OCI-LY3 (cell line): ENCODE measurements around the gene UBAP2L.
A peak's percentile ranks its signal among the peaks of the same experiment; 100 is the strongest.
"Not testable (repeated sequence)": the region's sequence is repeated elsewhere in the genome, so short reads cannot be mapped to it uniquely, and the experiment has no call there.

Source experiments
- H2AFZ ChIP-seq: fragments of 200-600, 300-600 bp; shearing (Covaris generic); 2 replicates; pipeline ENCODE4 v1.6.0; 2014; ENCODE audit warnings: antibody characterized with exemption, low read depth, low read length
- H3K27ac ChIP-seq: fragments of 200-600, 300-600 bp; sonication (generic); 2 replicates; pipeline ENCODE4 v1.5.1; 2014; ENCODE audit warnings: mild to moderate bottlenecking, low read length, moderate library complexity, mixed read lengths
- H3K27me3 ChIP-seq: fragments of 200-600, 300-600 bp; sonication (generic); 2 replicates; pipeline ENCODE4 v1.6.1; 2014; ENCODE audit warnings: low read depth, low read length, mixed read lengths
- H3K36me3 ChIP-seq: fragments of 200-600, 300-600 bp; sonication (generic); replicated peaks from 2 replicates; pipeline ENCODE3; 2014; ENCODE audit warnings: low read depth, low read length, mixed read lengths
- H3K4me1 ChIP-seq: fragments of 300-600, 200-600 bp; sonication (generic); 2 replicates; pipeline ENCODE4 v1.6.1; 2014; ENCODE audit warnings: low read length, mixed read lengths
- H3K4me2 ChIP-seq: fragments of 200-600, 300-600 bp; sonication (generic); 2 replicates; pipeline ENCODE4 v1.6.1; 2014; ENCODE audit warnings: low read length, mixed read lengths
- H3K4me3 ChIP-seq: fragments of 300-600, 200-600 bp; sonication (generic); 2 replicates; pipeline ENCODE4 v1.5.1; 2014; ENCODE audit warnings: antibody characterized with exemption, mild to moderate bottlenecking, low read length, moderate library complexity
- H3K79me2 ChIP-seq: fragments of 300-600, 200-600 bp; shearing (Covaris generic); 2 replicates; pipeline ENCODE4 v1.6.1; 2014; ENCODE audit warnings: mild to moderate bottlenecking, low read length, mixed read lengths
- H3K9ac ChIP-seq: fragments of 300-600, 200-600 bp; shearing (Covaris generic); 2 replicates; pipeline ENCODE4 v1.6.0; 2014; ENCODE audit warnings: mild to moderate bottlenecking, low read length, moderate library complexity
- H3K9me3 ChIP-seq: fragments of 200-600, 300-600 bp; shearing (Covaris generic); 2 replicates; pipeline ENCODE4 v1.6.1; 2014; ENCODE audit warnings: low read length, mixed read lengths; ENCODE audit not compliant: insufficient read depth
- H4K20me1 ChIP-seq: fragments of 200-600, 300-600 bp; sonication (generic); 2 replicates; pipeline ENCODE4 v1.6.1; 2016; ENCODE audit warnings: low read length, mixed read lengths; ENCODE audit not compliant: insufficient read depth
- EZH2phosphoT487 ChIP-seq: fragments of 200-600 bp; shearing (Covaris generic); IDR thresholded peaks from 2 replicates; pipeline ENCODE4 v1.6.1; 2018; ENCODE audit warnings: antibody characterized with exemption, mixed run types, low read depth
- TF ChIP-seq, protein P1 (sequence below): fragments of 200-600, 300-600 bp; sonication (generic); IDR thresholded peaks from 2 replicates; pipeline ENCODE4 v1.5.1; 2014; ENCODE audit warnings: antibody characterized with exemption, low read length, low read depth

Gene UBAP2L

DNA sequence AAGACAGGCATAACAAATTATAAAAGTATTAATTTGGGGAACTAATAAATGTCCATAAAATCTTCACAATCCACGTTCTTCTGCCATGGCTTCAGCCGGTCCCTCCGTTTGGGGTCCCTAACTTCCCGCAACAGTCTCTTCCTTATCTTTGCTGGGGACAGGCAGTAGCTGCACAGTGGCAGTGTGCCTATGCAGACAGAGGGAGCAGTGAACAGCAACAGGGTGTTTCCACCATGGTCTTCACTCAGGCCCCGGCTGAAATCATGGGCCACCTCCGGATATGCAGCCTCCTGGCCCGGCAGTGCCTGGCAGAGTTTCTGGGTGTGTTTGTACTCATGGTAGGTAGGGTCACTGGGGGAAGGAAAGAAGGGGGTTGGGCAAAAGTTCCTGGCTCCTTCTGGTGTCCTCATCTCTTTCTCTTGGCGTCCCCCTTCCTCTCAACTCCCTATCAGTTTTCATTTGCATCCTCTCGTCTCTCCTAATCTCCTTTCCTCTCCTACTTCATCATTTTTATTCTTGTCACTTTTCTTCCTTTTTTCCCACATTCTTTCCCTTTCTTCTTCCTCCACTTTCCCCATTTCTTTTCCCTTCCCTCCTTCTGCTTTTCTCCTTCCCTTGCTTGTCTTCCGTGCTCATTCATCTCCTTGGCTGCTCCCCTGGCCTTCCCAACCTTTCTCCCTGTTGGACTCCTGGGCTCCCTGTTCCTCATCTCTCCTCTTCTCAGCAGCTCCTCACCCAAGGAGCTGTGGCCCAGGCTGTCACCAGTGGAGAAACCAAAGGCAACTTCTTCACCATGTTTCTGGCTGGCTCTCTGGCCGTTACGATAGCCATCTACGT, 91.7 kb downstream of the UBAP2L start:
- H3K4me3 ChIP-seq, H4K20me1 ChIP-seq, H2AFZ ChIP-seq, H3K4me1 ChIP-seq, H3K36me3 ChIP-seq, H3K27ac ChIP-seq, H3K27me3 ChIP-seq, H3K9ac ChIP-seq, H3K4me2 ChIP-seq, H3K79me2 ChIP-seq: not testable (repeated sequence)
- peaks cover 16% of the 10 kb centered on the region for H3K9me3 ChIP-seq

DNA sequence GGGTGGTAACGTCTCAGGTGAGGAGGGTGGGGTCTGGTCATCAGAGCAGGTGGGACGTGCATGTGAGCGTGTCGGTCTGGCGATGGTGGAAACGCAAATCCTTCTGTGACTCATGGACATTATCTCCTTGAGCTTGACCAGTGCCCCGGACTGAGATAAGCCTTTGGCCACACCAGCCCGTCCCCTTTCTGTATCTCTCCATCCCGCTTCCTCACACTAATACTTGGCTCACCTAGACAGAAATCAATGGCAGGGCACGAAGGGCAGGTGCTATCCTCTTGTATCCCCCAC, 92.3 kb downstream of the UBAP2L start:
- no peak overlapping the region for H3K27ac ChIP-seq
- no peaks in the 10 kb centered on the region for H3K4me1 ChIP-seq
- peaks cover 18% of the 10 kb centered on the region for H3K9me3 ChIP-seq
- H3K4me2 ChIP-seq = no peak overlapping the region
- no peak overlapping the region for H3K4me3 ChIP-seq
- H3K79me2 ChIP-seq = no peaks in the 10 kb centered on the region
- H3K36me3 ChIP-seq = no peaks in the 10 kb centered on the region
- TF ChIP-seq, protein P1, sequence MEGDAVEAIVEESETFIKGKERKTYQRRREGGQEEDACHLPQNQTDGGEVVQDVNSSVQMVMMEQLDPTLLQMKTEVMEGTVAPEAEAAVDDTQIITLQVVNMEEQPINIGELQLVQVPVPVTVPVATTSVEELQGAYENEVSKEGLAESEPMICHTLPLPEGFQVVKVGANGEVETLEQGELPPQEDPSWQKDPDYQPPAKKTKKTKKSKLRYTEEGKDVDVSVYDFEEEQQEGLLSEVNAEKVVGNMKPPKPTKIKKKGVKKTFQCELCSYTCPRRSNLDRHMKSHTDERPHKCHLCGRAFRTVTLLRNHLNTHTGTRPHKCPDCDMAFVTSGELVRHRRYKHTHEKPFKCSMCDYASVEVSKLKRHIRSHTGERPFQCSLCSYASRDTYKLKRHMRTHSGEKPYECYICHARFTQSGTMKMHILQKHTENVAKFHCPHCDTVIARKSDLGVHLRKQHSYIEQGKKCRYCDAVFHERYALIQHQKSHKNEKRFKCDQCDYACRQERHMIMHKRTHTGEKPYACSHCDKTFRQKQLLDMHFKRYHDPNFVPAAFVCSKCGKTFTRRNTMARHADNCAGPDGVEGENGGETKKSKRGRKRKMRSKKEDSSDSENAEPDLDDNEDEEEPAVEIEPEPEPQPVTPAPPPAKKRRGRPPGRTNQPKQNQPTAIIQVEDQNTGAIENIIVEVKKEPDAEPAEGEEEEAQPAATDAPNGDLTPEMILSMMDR = no peak
- no peak for TF ChIP-seq EZH2phosphoT487
- H2AFZ ChIP-seq = no peak overlapping the region
- no peak overlapping the region for H3K9ac ChIP-seq
- H3K27me3 ChIP-seq = peaks cover under 1% of the 10 kb centered on the region; the same call in 1 of the 2 replicates
- no peaks in the 10 kb centered on the region for H4K20me1 ChIP-seq

DNA sequence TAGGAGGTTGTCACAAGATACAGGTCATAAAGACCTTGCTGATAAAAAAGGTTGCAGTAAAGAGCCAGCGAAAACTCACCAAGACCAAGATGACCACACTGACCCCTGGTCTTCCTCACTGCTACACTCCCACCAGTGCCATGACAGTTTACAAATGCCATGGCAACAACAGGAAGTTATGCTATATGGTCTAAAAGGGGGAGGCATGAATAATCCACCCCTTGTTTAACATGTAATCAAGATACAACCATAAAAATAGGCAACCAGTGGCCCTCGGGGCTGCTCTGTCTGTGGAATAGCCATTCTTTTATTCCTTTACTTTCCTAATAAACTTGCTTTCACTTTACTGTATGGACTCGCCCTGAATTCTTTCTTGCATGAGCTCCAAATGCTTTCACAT, 93.5 kb downstream of the UBAP2L start:
- not testable (repeated sequence) for H4K20me1 ChIP-seq, H3K4me3 ChIP-seq, H3K79me2 ChIP-seq, H3K4me2 ChIP-seq, H3K27ac ChIP-seq, H3K36me3 ChIP-seq, H2AFZ ChIP-seq, H3K9ac ChIP-seq, H3K27me3 ChIP-seq, H3K4me1 ChIP-seq
- peaks cover 21% of the 10 kb centered on the region for H3K9me3 ChIP-seq

DNA sequence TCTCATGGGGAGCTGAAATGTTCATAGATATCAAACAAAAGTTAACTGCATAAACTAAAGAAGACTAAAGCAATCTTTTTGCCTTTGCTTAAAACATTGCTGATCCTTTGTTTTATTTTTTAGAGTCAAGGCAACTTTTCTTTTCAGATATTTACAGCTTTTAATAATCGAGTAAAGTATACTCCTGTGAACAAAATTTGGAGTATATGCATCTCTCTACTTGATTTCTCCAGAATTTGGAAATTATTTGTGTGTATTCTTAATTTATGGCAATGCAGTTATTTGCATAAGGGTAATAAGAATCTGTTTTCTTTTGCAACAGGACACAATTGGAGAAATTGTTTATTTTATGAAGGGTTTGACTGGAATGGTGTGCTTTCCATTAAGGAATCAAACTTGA, 95.9 kb downstream of the UBAP2L start:
- Histone ChIP-seq H3K4me1 (no peaks in the 10 kb centered on the region), H2AFZ (no peak overlapping the region), H3K27me3 (peaks cover 4% of the 10 kb centered on the region; the same call in 1 of the 2 replicates), H3K79me2 (no peaks in the 10 kb centered on the region), H3K36me3 (no peaks in the 10 kb centered on the region), H3K9ac (no peak overlapping the region), H3K4me2 (no peak overlapping the region), H3K4me3 (no peak overlapping the region), H3K9me3 (peaks cover 21% of the 10 kb centered on the region), H4K20me1 (no peaks in the 10 kb centered on the region), H3K27ac (no peak overlapping the region)
- no peak for TF ChIP-seq EZH2phosphoT487
- TF ChIP-seq, protein P1 = no peak

DNA sequence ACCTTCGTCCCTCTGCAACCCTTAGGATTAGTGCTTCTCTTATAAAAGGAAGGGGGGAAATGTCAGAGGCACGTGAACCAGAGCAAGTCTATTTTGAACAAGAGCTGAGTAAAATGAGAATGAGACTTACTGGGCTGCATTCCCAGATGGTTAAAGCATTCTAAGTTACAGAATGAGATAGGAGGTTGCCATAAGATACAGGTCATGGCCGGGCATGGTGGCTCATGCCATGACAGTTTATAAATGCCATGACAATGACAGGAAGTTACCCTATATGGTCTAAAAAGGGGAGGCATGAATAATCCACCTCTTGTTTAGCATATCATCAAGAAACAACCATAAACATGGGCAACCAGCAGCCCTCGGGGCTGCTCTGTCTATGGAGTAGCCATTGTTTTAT, 97.6 kb downstream of the UBAP2L start:
- Histone ChIP-seq H3K9ac (no peak overlapping the region), H3K27ac (no peak overlapping the region), H2AFZ (0 out of 2 replicates have a peak overlapping the region, but pooled peaks have one; percentile 30), H3K4me2 (no peak overlapping the region), H3K27me3 (peaks cover 14% of the 10 kb centered on the region), H3K4me1 (no peaks in the 10 kb centered on the region), H3K79me2 (no peaks in the 10 kb centered on the region), H3K4me3 (no peak overlapping the region), H3K9me3 (peaks cover 21% of the 10 kb centered on the region), H3K36me3 (no peaks in the 10 kb centered on the region), H4K20me1 (no peaks in the 10 kb centered on the region)
- TF ChIP-seq, protein P1 = no peak
- no peak for TF ChIP-seq EZH2phosphoT487
